ENCODE measurements around the gene PTPRCAP. TPM values are rescaled to one million over a fixed set of nuclear protein-coding genes. Genes with fewer than 3 reads are reported as not detected.
A peak's percentile ranks its signal among the peaks of the same experiment; 100 is the strongest.
"Not testable (repeated sequence)": the region's sequence is repeated elsewhere in the genome, so short reads cannot be mapped to it uniquely, and the experiment has no call there.

PTPRCAP gene
- total RNA-seq, 1 experiment from 2014 or later: 0.20 TPM

- DNase-seq (ENCODE audit: low read depth): not testable (repeated sequence)
These were observed 10.1 kb downstream of the PTPRCAP start for GRCh38 chr11:67427364-67427859.

- DNase-seq (ENCODE audit: low read depth): no peak
These were observed 13.4 kb downstream of the PTPRCAP start for GRCh38 chr11:67423891-67424613.

GRCh38 chr11:67423466-67423865 lies 14.0 kb downstream of the PTPRCAP start:
- no peak for DNase-seq (ENCODE audit: low read depth)

- DNase-seq (ENCODE audit: low read depth): peak; percentile 56
These were observed 14.6 kb downstream of the PTPRCAP start for GRCh38 chr11:67422891-67423290.

- DNase-seq (ENCODE audit: low read depth): no peak
These were observed 16.0 kb downstream of the PTPRCAP start for GRCh38 chr11:67421430-67422031.

GRCh38 chr11:67420646-67421429 lies 16.6 kb downstream of the PTPRCAP start:
- peak; percentile 84 for DNase-seq (ENCODE audit: low read depth)

GRCh38 chr11:67420147-67420645 lies 17.3 kb downstream of the PTPRCAP start:
- DNase-seq (ENCODE audit: low read depth): no peak

GRCh38 chr11:67419325-67420049 lies 18.0 kb downstream of the PTPRCAP start:
- DNase-seq (ENCODE audit: low read depth): no peak

- DNase-seq (ENCODE audit: low read depth): no peak
These were observed 18.8 kb downstream of the PTPRCAP start for GRCh38 chr11:67418476-67419281.

GRCh38 chr11:67417425-67417824 lies 20.1 kb downstream of the PTPRCAP start:
- DNase-seq (ENCODE audit: low read depth): no peak

GRCh38 chr11:67416416-67417335 lies 20.8 kb downstream of the PTPRCAP start:
- peak; percentile 40 for DNase-seq (ENCODE audit: low read depth)

- no peak for DNase-seq (ENCODE audit: low read depth)
These were observed 21.8 kb downstream of the PTPRCAP start, which contains the start of gene CARNS1 for GRCh38 chr11:67415501-67416304. Gene CARNS1 (plus strand): TSS chr11:67415678. CDS start chr11:67416200, 522 bp downstream.

GRCh38 chr11:67413266-67413849 lies 24.1 kb downstream of the PTPRCAP start:
- no peak for DNase-seq (ENCODE audit: low read depth)

GRCh38 chr11:67412495-67413179 lies 24.8 kb downstream of the PTPRCAP start:
- DNase-seq (ENCODE audit: low read depth): no peak

GRCh38 chr11:67411785-67412152 lies 25.7 kb downstream of the PTPRCAP start:
- no peak for DNase-seq (ENCODE audit: low read depth)

- no peak for DNase-seq (ENCODE audit: low read depth)
These were observed 26.3 kb downstream of the PTPRCAP start for GRCh38 chr11:67410984-67411784.

- DNase-seq (ENCODE audit: low read depth): no peak
These were observed 27.1 kb downstream of the PTPRCAP start for GRCh38 chr11:67410369-67410831.
